Adrenal gland (tissue), 12 donors: Measurements from ENCODE around the gene PTPA. TPM values are rescaled to one million over a fixed set of nuclear protein-coding genes. Genes with fewer than 3 reads are reported as not detected.

ENCODE experiments used
- DNase-seq, 7 donors: peaks; one replicate each; pipeline ENCODE4 v3.0.0-alpha.2; 2019 to 2020
- H3K27ac ChIP-seq, 5 donors: fragments of 200-600 bp; sonication (generic) in 4 of 5; 1 replicate in 3 of 5; 2 replicates in 2 of 5; pipeline versions ENCODE4 v1.5.1 to v1.8.0; 2016 to 2020; ENCODE audit warnings: mild to moderate bottlenecking in 1 of 5
- H3K27me3 ChIP-seq: fragments of 200-600 bp; 2 replicates; pipeline ENCODE4 v1.8.0; 2021
- H3K36me3 ChIP-seq, 2 donors: fragments of 200-600 bp; replicated peaks in 1 of 2; 1 replicate in 1 of 2; 2 replicates in 1 of 2; pipeline versions ENCODE4 v1.5.1 to v1.8.0; 2018 to 2022
- H3K4me1 ChIP-seq, 2 donors: fragments of 200-600 bp; replicated peaks in 1 of 2; 1 replicate in 1 of 2; 2 replicates in 1 of 2; pipeline versions ENCODE4 v1.5.1 to v1.8.0; 2018 to 2021
- H3K4me3 ChIP-seq, 4 donors: fragments of 200-600 bp; sonication (generic) in 3 of 4; one replicate each; pipeline ENCODE4 v1.5.1; 2016 to 2018
- H3K9me3 ChIP-seq, 3 donors: fragments of 200-600 bp; sonication (generic) in 1 of 3; replicated peaks in 1 of 3; 1 replicate in 2 of 3; 2 replicates in 1 of 3; pipeline versions ENCODE4 v1.5.1 to v1.8.0; 2016 to 2021
- CTCF ChIP-seq, 6 experiments: fragments of 450-650 bp in 4 of 6; fragments of 200-600 bp in 2 of 6; sonication (generic) in 1 of 6; IDR thresholded peaks; 1 replicate in 5 of 6; 2 replicates in 1 of 6; pipeline versions ENCODE4 v1.5.1 to v1.8.0; 2016 to 2021; ENCODE audit warnings: antibody characterized with exemption in 6 of 6, mild to moderate bottlenecking in 2 of 6, moderate library complexity in 1 of 6
- POLR2A ChIP-seq, 2 donors: fragments of 450-650 bp; IDR thresholded peaks; one replicate each; pipeline ENCODE4 v1.6.1; 2017; ENCODE audit warnings: antibody characterized with exemption in 2 of 2, mild to moderate bottlenecking in 2 of 2, moderate library complexity in 1 of 2
- WGBS, 4 donors: extraction: QIAGEN DNeasy Blood & Tissue Kit in 2 of 4; methylation state at CpG; one replicate each; pipeline versions ENCODE4 v1.1.5 to v1.1.7; 2013 to 2017; 5-methylcytosine and 5-hydroxymethylcytosine counted together
- intact Hi-C, 2 donors: fragments of 100-400 bp; cut with DNase I; formaldehyde crosslinking; loops; one replicate each; pipeline versions ENCODE4 v1.14.1 to v1.15.0; 2022 to 2023
- polyA plus RNA-seq, 3 donors: library from polyadenylated mRNA; stranded (reverse); fragments of 200-250 nt in 2 of 3; fragments of 350-450 nt in 1 of 3; fragmentation: Illumina TruSeq in 1 of 3; extraction: RNeasy Lipid Tissue Mini Kit (QIAGEN cat#74804) in 1 of 3; gene quantifications; one replicate each; pipeline ENCODE4 v1.2.3, GENCODE V29; 2013 to 2014
- total RNA-seq, 9 donors: library from RNA; depleted of rRNA in 4 of 9; stranded (reverse); fragments of >200 nt in 4 of 9; fragments of 120-200 nt in 1 of 9; fragmentation: NEBNext Ultra II Directional in 1 of 9; extraction: Animal tissue kit (Norgen Biotek cat#: 25700) in 1 of 9; gene quantifications; one replicate each; pipeline versions ENCODE4 v1.1.0 to v1.2.4, GENCODE V29; 2013 to 2023
- donor health status: healthy with polysubstance abuse.
- donor health status: Bipolar disorder and iron deficiency.
- donor health status: DM: yes; HTN: yes; CAD: no.
- donor health status: DM: no; HTN: no; CAD: no.
- donor health status: DM: no; HTN: no; CAD: no.
- donor health status: DM: yes; HTN: yes; CAD: no.

PTPA gene
- total and polyA plus RNA-seq, 12 donors: 71.3 to 248 (median 130) TPM

- H3K9me3 ChIP-seq: no peaks in the 10 kb centered on the region
- no peak overlapping the region for H3K27ac ChIP-seq
- WGBS, 4 donors: 82 to 88% (median 83%) methylated on average over 12 to 18 of the region's 18 CpGs
- no peak overlapping the region for H3K4me3 ChIP-seq
- H3K27me3 ChIP-seq: no peaks in the 10 kb centered on the region
- no peak for TF ChIP-seq POLR2A (IDR thresholded peaks at IDR 0.05)
- TF ChIP-seq CTCF (IDR thresholded peaks at IDR 0.05): no peak
- DNase-seq: no peak
- H3K36me3 ChIP-seq: no peaks in the 10 kb centered on the region
- intact Hi-C loops: no loop called here
- H3K4me1 ChIP-seq: peaks cover 14 to 18% of the 10 kb centered on the region in 2 donors
Observed at GRCh38 chr9:129078691-129079503, 32.3 kb upstream of the PTPA start.

- intact Hi-C loops: no loop called here
- no peak for DNase-seq
- no peak overlapping the region for H3K27ac ChIP-seq
- H3K36me3 ChIP-seq: peaks cover 0 to 2% of the 10 kb centered on the region in 2 donors
- peaks cover 14 to 18% of the 10 kb centered on the region in 2 donors for H3K4me1 ChIP-seq
- H3K9me3 ChIP-seq: no peaks in the 10 kb centered on the region
- no peaks in the 10 kb centered on the region for H3K27me3 ChIP-seq
- no peak for TF ChIP-seq POLR2A (IDR thresholded peaks at IDR 0.05)
- TF ChIP-seq CTCF (IDR thresholded peaks at IDR 0.05): no peak
- 78 to 87% (median 85%) methylated on average over 13 of the region's 13 CpGs for WGBS, 4 donors
- no peak overlapping the region for H3K4me3 ChIP-seq
Observed at GRCh38 chr9:129079829-129080228, 31.4 kb upstream of the PTPA start.

GRCh38 chr9:129080298-129080600 is 31.0 kb upstream of the PTPA start:
- Histone ChIP-seq H3K27me3 (no peaks in the 10 kb centered on the region), H3K36me3 (peaks cover 0 to 6% of the 10 kb centered on the region in 2 donors), H3K4me3 (peak overlapping the region in 3 of 4 donors; percentile 23 to 77 (median 45)), H3K27ac (peak overlapping the region in 1 of 5 donors; percentile 7), H3K4me1 (peaks cover 14 to 18% of the 10 kb centered on the region in 2 donors), H3K9me3 (no peaks in the 10 kb centered on the region)
- no peak for TF ChIP-seq CTCF (IDR thresholded peaks at IDR 0.05)
- WGBS, 4 donors: 3 to 7% (median 6%) methylated on average over 8 to 12 of the region's 12 CpGs
- DNase-seq: no peak
- intact Hi-C loops: no loop called here

- WGBS, 4 donors: 0 to 1% (median 0%) methylated on average over 22 to 70 of the region's 70 CpGs; no CpG with 5 or more reads in 1 of the 4 donors
- intact Hi-C loops: no loop called here
- H3K9me3 ChIP-seq: no peaks in the 10 kb centered on the region
- H3K27me3 ChIP-seq: no peaks in the 10 kb centered on the region
- TF ChIP-seq POLR2A (IDR thresholded peaks at IDR 0.05) (peak; percentile 39 to 61), CTCF (IDR thresholded peaks at IDR 0.05) (no peak)
- peak within 1 kb of the TSS in 4 of 5 donors; percentile 57 to 88 (median 76) for H3K27ac ChIP-seq
- peaks cover 0 to 12% of the 10 kb centered on the region in 2 donors for H3K36me3 ChIP-seq
- peaks cover 14 to 18% of the 10 kb centered on the region in 2 donors for H3K4me1 ChIP-seq
- DNase-seq: peak; percentile 99 to 100 (median 100)
- H3K4me3 ChIP-seq: peak within 1 kb of the TSS; percentile 43 to 77 (median 63)
Observed at GRCh38 chr9:129080601-129081387, 30.4 kb upstream of the PTPA start, which contains the start of gene DOLPP1. TSS of gene DOLPP1 (plus strand) at chr9:129081111. CDS start at chr9:129081132, 21 bp downstream.
